Keratinocyte (primary cell): Measurements from ENCODE around the gene ORMDL3. TPM values are rescaled to one million over a fixed set of nuclear protein-coding genes. Genes with fewer than 3 reads are reported as not detected.

Source experiments
- DNase-seq: peaks from one replicate; pipeline ENCODE4 v3.0.0-alpha.2; 2011; ENCODE audit warnings: low read depth, missing footprints, low spot score
- FAIRE-seq: peaks from 2 replicates; lab custom pipeline; 2011; peaks lifted over from hg19 to GRCh38; lab: Jason Lieb, UNC
- H2AFZ ChIP-seq: 2 replicates; pipeline ENCODE4 v1.6.0; 2012; ENCODE audit warnings: low read length, control low read depth, inconsistent platforms; ENCODE audit not compliant: control insufficient read depth
- H3K27ac ChIP-seq: 2 replicates; pipeline ENCODE4 v1.5.1; 2011; ENCODE audit warnings: low read length; ENCODE audit not compliant: control insufficient read depth, insufficient read depth
- H3K27me3 ChIP-seq: 3 replicates; pipeline ENCODE4 v1.6.0; 2011; ENCODE audit warnings: low read length; ENCODE audit not compliant: control insufficient read depth, insufficient read depth; ENCODE audit errors: extremely low read depth
- H3K36me3 ChIP-seq, 2 experiments: 2 replicates in 1 of 2; 3 replicates in 1 of 2; pipeline ENCODE4 v1.5.1; 2011; ENCODE audit warnings: low read length in 2 of 2, mild to moderate bottlenecking in 1 of 2; ENCODE audit not compliant: control insufficient read depth in 2 of 2, insufficient read depth in 2 of 2; ENCODE audit errors: extremely low read depth in 1 of 2
- H3K4me1 ChIP-seq: 3 replicates; pipeline ENCODE4 v1.5.1; 2011; ENCODE audit warnings: low read length; ENCODE audit not compliant: control insufficient read depth, insufficient read depth; ENCODE audit errors: extremely low read depth
- H3K4me2 ChIP-seq: 3 replicates; pipeline ENCODE4 v1.6.0; 2011; ENCODE audit warnings: low read depth, low read length; ENCODE audit not compliant: control insufficient read depth, insufficient read depth; ENCODE audit errors: extremely low read depth
- H3K4me3 ChIP-seq, 3 experiments: fragments of 200-600 bp in 1 of 3; sonication (generic) in 1 of 3; 2 replicates in 2 of 3; 3 replicates in 1 of 3; pipeline ENCODE4 v1.5.1; 2011 to 2016; ENCODE audit warnings: low read length in 3 of 3, mild to moderate bottlenecking in 3 of 3, control low read depth in 2 of 3, inconsistent platforms in 1 of 3, low read depth in 1 of 3, mixed read lengths in 1 of 3, mixed run types in 1 of 3, moderate library complexity in 1 of 3; ENCODE audit not compliant: control insufficient read depth in 2 of 3, insufficient read depth in 2 of 3; ENCODE audit errors: extremely low read depth in 1 of 3
- H3K79me2 ChIP-seq: 2 replicates; pipeline ENCODE4 v1.6.0; 2012; ENCODE audit warnings: low read length; ENCODE audit not compliant: control insufficient read depth, insufficient read depth
- H3K9ac ChIP-seq: 3 replicates; pipeline ENCODE4 v1.6.0; 2011; ENCODE audit warnings: low read length; ENCODE audit not compliant: control insufficient read depth, insufficient read depth; ENCODE audit errors: extremely low read depth
- H3K9me1 ChIP-seq: 3 replicates; pipeline ENCODE4 v1.6.0; 2011; ENCODE audit warnings: low read length; ENCODE audit not compliant: control insufficient read depth, insufficient read depth; ENCODE audit errors: extremely low read depth
- H3K9me3 ChIP-seq: 2 replicates; pipeline ENCODE4 v1.5.1; 2012; ENCODE audit warnings: low read depth, low read length; ENCODE audit not compliant: control insufficient read depth
- H4K20me1 ChIP-seq: 3 replicates; pipeline ENCODE4 v1.6.0; 2011; ENCODE audit warnings: low read length; ENCODE audit not compliant: control insufficient read depth, insufficient read depth; ENCODE audit errors: extremely low read depth
- EZH2 ChIP-seq: IDR thresholded peaks from one replicate; pipeline ENCODE4 v1.6.1; 2012; ENCODE audit warnings: inconsistent platforms, mild to moderate bottlenecking, low read length, moderate library complexity
- dilution Hi-C: fragments of 300-500 bp; cut with MboI; formaldehyde crosslinking; loops from one replicate; pipeline ENCODE4 v1.7.0; 2020; ENCODE audit warnings: low sequenced_read_pairs; ENCODE audit not compliant: extremely low pct_ligation_motif_present
- polyA minus RNA-seq, 3 experiments: library from RNA; depleted of rRNA, polyadenylated mRNA; stranded (reverse); fragments of >200 nt; gene quantifications; 1 replicate in 1 of 3; 2 replicates in 1 of 3; 3 replicates in 1 of 3; pipeline ENCODE4 v1.2.3, GENCODE V29; 2011
- polyA plus RNA-seq, 5 experiments: library from polyadenylated mRNA; depleted of rRNA in 3 of 5; stranded (reverse) in 3 of 5; stranded (forward) in 1 of 5; unstranded in 1 of 5; fragments of >200 nt; gene quantifications; 1 replicate in 1 of 5; 2 replicates in 3 of 5; 3 replicates in 1 of 5; pipeline versions ENCODE4 v1.2.1 to v1.2.3, GENCODE V29; 2011 to 2012; ENCODE audit warnings: missing spikeins in 2 of 5, low read depth in 1 of 5, low replicate concordance in 1 of 5
- TF ChIP-seq, protein P1 (sequence below), 3 experiments: IDR thresholded peaks in 1 of 3; conservative IDR thresholded peaks in 1 of 3; optimal IDR thresholded peaks in 1 of 3; 2 replicates in 2 of 3; 3 replicates in 1 of 3; pipeline versions ENCODE3 to v1.5.1; 2011; ENCODE audit warnings: low read length in 3 of 3, mild to moderate bottlenecking in 3 of 3, moderate library complexity in 2 of 3, control low read depth in 1 of 3, inconsistent platforms in 1 of 3; ENCODE audit not compliant: insufficient read depth in 2 of 3; ENCODE audit errors: extremely low read depth in 1 of 3

ORMDL3 gene, protein sequence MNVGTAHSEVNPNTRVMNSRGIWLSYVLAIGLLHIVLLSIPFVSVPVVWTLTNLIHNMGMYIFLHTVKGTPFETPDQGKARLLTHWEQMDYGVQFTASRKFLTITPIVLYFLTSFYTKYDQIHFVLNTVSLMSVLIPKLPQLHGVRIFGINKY
- polyA plus RNA-seq (22.0 to 91.4 TPM (median 36.3 TPM) in 3 replicates), polyA minus RNA-seq (71.6 to 156 TPM (median 154 TPM) in 3 replicates)
- polyA plus RNA-seq (2011; ENCODE audit: low read depth), result 12.5 TPM
- polyA plus RNA-seq (2011; cell fraction: cytosol; rRNA removed), result 46.4 and 47.5 TPM in 2 replicates
- 88.7 and 121 TPM in 2 replicates for polyA plus RNA-seq (2011; cell fraction: nucleus; rRNA removed)
- polyA plus RNA-seq (2012; ENCODE audit: low replicate concordance), result 28.0 and 49.1 TPM in 2 replicates
- polyA minus RNA-seq (2011; cell fraction: cytosol; rRNA and poly(A)+ RNA removed), result 37.6 TPM
- polyA minus RNA-seq (2011; cell fraction: nucleus; rRNA and poly(A)+ RNA removed), result 27.5 and 51.5 TPM in 2 replicates

DNA sequence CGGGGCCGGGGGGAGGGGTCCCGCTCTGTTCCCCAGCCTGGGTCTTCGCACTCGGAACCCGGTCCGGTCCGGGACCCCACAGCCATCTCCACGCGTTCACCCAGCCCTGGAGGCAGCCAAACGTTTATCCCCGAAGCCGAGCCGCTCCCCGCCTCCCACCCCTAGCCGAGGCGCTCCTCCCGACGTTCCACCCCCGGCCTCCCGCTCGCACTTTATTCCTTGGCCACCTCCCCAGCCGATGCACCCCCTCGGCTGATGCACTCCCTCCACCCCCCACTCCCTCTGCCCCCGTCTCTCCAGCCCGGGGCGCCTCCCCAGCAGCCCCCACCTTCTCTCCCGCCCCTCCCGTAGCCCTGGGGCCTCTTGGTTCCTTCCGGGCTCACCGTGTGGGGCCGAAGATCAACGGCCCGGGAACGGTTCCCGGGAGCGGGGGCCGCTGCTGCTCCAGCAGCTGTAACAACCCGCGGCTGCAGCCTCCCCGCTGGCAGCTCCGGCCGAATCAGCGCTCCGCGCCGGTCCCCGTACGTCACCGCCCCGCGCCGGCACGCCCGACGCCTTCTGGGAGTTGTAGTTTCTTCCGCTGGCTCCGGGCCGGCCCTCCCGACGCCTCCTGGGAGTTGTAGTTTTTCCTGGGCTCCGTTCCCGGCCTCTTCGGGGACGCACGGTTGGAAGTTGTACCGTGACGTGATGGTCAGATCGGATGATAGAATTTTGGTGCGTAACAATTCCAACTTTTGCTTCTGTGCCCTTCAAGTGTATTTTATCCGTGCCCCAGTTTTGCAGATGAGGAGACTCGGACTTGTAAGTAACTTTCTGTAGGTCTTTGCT, at the start of gene ORMDL3, which contains the start of gene LRRC3C:
ORMDL3 (minus strand) TSS at position 501 of the 828 bp plus-strand sequence. CDS start 3,398 bp downstream, outside the sequence.
LRRC3C (plus strand) TSS at position 632 of the 828 bp plus-strand sequence. CDS start 13,792 bp downstream, outside the sequence.
- Histone ChIP-seq H3K4me3 (peak within 1 kb of the TSS; percentile 74 to 78 (median 74)), H3K9me1 (peaks cover 6% of the 10 kb centered on the region), H3K9me3 (no peaks in the 10 kb centered on the region), H3K79me2 (peaks cover 23% of the 10 kb centered on the region), H3K4me2 (peak within 1 kb of the TSS; percentile 67), H3K9ac (peak within 1 kb of the TSS; percentile 78), H3K27me3 (no peaks in the 10 kb centered on the region), H3K27ac (peak within 1 kb of the TSS; percentile 63), H3K36me3 (peaks cover 9 to 12% of the 10 kb centered on the region in 2 experiments), H3K4me1 (peaks cover 40% of the 10 kb centered on the region), H2AFZ (peak within 1 kb of the TSS; percentile 76), H4K20me1 (peaks cover 4% of the 10 kb centered on the region)
- dilution Hi-C loops, result no loop called here
- TF ChIP-seq EZH2, result no peak
- TF ChIP-seq, protein P1, sequence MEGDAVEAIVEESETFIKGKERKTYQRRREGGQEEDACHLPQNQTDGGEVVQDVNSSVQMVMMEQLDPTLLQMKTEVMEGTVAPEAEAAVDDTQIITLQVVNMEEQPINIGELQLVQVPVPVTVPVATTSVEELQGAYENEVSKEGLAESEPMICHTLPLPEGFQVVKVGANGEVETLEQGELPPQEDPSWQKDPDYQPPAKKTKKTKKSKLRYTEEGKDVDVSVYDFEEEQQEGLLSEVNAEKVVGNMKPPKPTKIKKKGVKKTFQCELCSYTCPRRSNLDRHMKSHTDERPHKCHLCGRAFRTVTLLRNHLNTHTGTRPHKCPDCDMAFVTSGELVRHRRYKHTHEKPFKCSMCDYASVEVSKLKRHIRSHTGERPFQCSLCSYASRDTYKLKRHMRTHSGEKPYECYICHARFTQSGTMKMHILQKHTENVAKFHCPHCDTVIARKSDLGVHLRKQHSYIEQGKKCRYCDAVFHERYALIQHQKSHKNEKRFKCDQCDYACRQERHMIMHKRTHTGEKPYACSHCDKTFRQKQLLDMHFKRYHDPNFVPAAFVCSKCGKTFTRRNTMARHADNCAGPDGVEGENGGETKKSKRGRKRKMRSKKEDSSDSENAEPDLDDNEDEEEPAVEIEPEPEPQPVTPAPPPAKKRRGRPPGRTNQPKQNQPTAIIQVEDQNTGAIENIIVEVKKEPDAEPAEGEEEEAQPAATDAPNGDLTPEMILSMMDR (optimal IDR thresholded peaks at IDR 0.05 in 1 of 3, IDR thresholded peaks at IDR 0.05 in 1 of 3, conservative IDR thresholded peaks at IDR 0.05 in 1 of 3; ENCODE audit: extremely low read depth in 1 of 3, insufficient read depth in 2 of 3, low read length in 3 of 3), result no peak
- DNase-seq, result no peak
- FAIRE-seq, result peak; percentile 67

DNA sequence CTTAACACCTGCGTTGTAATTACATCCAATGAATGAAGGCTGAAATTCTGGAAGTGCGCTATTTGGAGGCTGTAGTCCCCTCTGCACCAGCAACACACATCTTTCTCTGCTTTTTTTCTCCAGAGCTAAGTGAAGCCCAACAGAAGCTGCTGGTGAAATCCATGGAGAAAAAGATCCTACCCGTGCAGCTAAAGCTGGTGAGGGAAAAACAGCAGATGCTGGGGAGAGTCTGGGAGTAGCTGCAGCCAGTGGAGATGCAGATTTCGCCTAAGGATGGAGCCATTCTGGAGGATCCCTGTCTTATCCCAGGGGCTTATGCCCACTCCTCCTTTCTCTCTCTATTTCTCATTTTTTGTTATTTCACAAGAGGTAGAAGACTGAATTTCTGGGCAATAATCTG, 48.4 kb upstream of the ORMDL3 start:
- H3K9me3 ChIP-seq, result no peaks in the 10 kb centered on the region
- no peak overlapping the region for H3K4me3 ChIP-seq
- H3K4me1 ChIP-seq, result peaks cover 28% of the 10 kb centered on the region
- no peaks in the 10 kb centered on the region for H3K36me3 ChIP-seq
- FAIRE-seq (no peak), DNase-seq (no peak)
- dilution Hi-C loops, result no loop called here
- peaks cover 1% of the 10 kb centered on the region for H3K79me2 ChIP-seq
- no peaks in the 10 kb centered on the region for H4K20me1 ChIP-seq
- H3K4me2 ChIP-seq, result no peak overlapping the region
- no peaks in the 10 kb centered on the region for H3K9me1 ChIP-seq
- no peak overlapping the region for H3K27ac ChIP-seq
- no peak overlapping the region for H2AFZ ChIP-seq
- no peak overlapping the region for H3K9ac ChIP-seq
- TF ChIP-seq EZH2, result no peak
- TF ChIP-seq, protein P1 (optimal IDR thresholded peaks at IDR 0.05 in 1 of 3, IDR thresholded peaks at IDR 0.05 in 1 of 3, conservative IDR thresholded peaks at IDR 0.05 in 1 of 3; ENCODE audit: extremely low read depth in 1 of 3, insufficient read depth in 2 of 3, low read length in 3 of 3), result no peak
- no peaks in the 10 kb centered on the region for H3K27me3 ChIP-seq
